C4-2B (cell line): ENCODE results near the gene LRWD1.

Source experiments
- ZFX ChIP-seq: fragments of 450-650 bp; IDR thresholded peaks from 2 replicates; pipeline ENCODE4 v1.6.1; 2017
- TF ChIP-seq, protein P1 (sequence below): fragments of 450-650 bp; conservative IDR thresholded peaks from 2 replicates; pipeline ENCODE4 v1.5.1; 2017; ENCODE audit warnings: mild to moderate bottlenecking

DNA sequence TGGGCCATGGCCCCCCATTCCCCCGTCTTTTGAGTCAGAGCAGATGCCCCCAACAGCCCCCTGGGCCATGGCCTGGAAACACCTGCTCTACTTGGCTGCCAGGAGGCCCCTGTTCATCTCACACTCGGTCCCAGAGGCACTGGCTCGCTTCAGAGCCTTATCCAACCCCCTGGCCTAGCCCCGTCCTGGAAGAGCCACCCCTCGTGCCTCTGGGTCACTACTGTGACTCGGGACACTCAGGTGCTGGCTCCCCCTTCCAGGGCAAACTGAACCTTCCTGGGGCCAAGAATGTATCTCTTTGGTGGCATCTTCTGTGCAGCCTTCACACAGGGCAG is 7.0 kb downstream of the LRWD1 start:
- TF ChIP-seq, protein P1, sequence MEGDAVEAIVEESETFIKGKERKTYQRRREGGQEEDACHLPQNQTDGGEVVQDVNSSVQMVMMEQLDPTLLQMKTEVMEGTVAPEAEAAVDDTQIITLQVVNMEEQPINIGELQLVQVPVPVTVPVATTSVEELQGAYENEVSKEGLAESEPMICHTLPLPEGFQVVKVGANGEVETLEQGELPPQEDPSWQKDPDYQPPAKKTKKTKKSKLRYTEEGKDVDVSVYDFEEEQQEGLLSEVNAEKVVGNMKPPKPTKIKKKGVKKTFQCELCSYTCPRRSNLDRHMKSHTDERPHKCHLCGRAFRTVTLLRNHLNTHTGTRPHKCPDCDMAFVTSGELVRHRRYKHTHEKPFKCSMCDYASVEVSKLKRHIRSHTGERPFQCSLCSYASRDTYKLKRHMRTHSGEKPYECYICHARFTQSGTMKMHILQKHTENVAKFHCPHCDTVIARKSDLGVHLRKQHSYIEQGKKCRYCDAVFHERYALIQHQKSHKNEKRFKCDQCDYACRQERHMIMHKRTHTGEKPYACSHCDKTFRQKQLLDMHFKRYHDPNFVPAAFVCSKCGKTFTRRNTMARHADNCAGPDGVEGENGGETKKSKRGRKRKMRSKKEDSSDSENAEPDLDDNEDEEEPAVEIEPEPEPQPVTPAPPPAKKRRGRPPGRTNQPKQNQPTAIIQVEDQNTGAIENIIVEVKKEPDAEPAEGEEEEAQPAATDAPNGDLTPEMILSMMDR: no peak
- no peak for TF ChIP-seq ZFX
